ENCODE measurements around the gene PAM. TPM values are rescaled to one million over a fixed set of nuclear protein-coding genes. Genes with fewer than 3 reads are reported as not detected.

Gene PAM
- total RNA-seq, 1 experiment from 2014 or later = 131 TPM

GRCh38 chr5:102737161-102737560 is 17.9 kb upstream of the PAM start:
- ATAC-seq = no peak
- Histone ChIP-seq H3K9me3 (ENCODE audit: control insufficient read depth, insufficient read depth, low read depth, low read length) (no peaks in the 10 kb centered on the region), H3K36me3 (ENCODE audit: control insufficient read depth, insufficient read depth, low read length) (no peaks in the 10 kb centered on the region), H3K27ac (ENCODE audit: low read length) (no peak overlapping the region), H3K27me3 (ENCODE audit: control insufficient read depth, insufficient read depth, low read length) (no peaks in the 10 kb centered on the region; the same call in 1 of the 2 replicates), H3K4me1 (ENCODE audit: control insufficient read depth, insufficient read depth, low read length) (no peaks in the 10 kb centered on the region), H3K4me3 (ENCODE audit: low read depth in 2 of 2, low read length in 2 of 2) (no peak overlapping the region)
- ChIA-PET CTCF (no interaction called here), POLR2A (no interaction called here)
- in situ Hi-C loops (cut with HindIII; ENCODE audit: low pct_unique_long_range_greater_than_20kb, low sequenced_read_pairs) (no loop called here), intact Hi-C loops (cut with micrococcal nuclease; ENCODE audit: unreplicated experiment) (no loop called here)
- no TSS peak for BruUV-seq (replicated peaks)
- no peak for DNase-seq (ENCODE audit: low read depth, low spot score)
- TF ChIP-seq SIN3A (IDR thresholded peaks at IDR 0.05; ENCODE audit: borderline replicate concordance, insufficient read depth, low read depth, low read length) (no peak), REST (IDR thresholded peaks at IDR 0.05; ENCODE audit: insufficient read depth in 1 of 2, low read depth in 2 of 2, low read length in 1 of 2) (no peak), POLR2AphosphoS5 (IDR thresholded peaks at IDR 0.05; ENCODE audit: low read depth, low read length) (no peak)
- TF ChIP-seq, protein P1, sequence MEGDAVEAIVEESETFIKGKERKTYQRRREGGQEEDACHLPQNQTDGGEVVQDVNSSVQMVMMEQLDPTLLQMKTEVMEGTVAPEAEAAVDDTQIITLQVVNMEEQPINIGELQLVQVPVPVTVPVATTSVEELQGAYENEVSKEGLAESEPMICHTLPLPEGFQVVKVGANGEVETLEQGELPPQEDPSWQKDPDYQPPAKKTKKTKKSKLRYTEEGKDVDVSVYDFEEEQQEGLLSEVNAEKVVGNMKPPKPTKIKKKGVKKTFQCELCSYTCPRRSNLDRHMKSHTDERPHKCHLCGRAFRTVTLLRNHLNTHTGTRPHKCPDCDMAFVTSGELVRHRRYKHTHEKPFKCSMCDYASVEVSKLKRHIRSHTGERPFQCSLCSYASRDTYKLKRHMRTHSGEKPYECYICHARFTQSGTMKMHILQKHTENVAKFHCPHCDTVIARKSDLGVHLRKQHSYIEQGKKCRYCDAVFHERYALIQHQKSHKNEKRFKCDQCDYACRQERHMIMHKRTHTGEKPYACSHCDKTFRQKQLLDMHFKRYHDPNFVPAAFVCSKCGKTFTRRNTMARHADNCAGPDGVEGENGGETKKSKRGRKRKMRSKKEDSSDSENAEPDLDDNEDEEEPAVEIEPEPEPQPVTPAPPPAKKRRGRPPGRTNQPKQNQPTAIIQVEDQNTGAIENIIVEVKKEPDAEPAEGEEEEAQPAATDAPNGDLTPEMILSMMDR (IDR thresholded peaks at IDR 0.05) = no peak

GRCh38 chr5:102737805-102738469 is 17.2 kb upstream of the PAM start:
- Histone ChIP-seq H3K36me3 (ENCODE audit: control insufficient read depth, insufficient read depth, low read length) (no peaks in the 10 kb centered on the region), H3K27me3 (ENCODE audit: control insufficient read depth, insufficient read depth, low read length) (no peaks in the 10 kb centered on the region), H3K4me3 (ENCODE audit: low read depth in 2 of 2, low read length in 2 of 2) (no peak overlapping the region), H3K4me1 (ENCODE audit: control insufficient read depth, insufficient read depth, low read length) (no peaks in the 10 kb centered on the region), H3K9me3 (ENCODE audit: control insufficient read depth, insufficient read depth, low read depth, low read length) (no peaks in the 10 kb centered on the region), H3K27ac (ENCODE audit: low read length) (no peak overlapping the region)
- intact Hi-C loops (cut with micrococcal nuclease; ENCODE audit: unreplicated experiment) = no loop called here
- POLR2A ChIA-PET = no interaction called here
- CTCF ChIA-PET = no interaction called here
- in situ Hi-C loops (cut with HindIII; ENCODE audit: low pct_unique_long_range_greater_than_20kb, low sequenced_read_pairs) = no loop called here
- DNase-seq (ENCODE audit: low read depth, low spot score) (no peak), ATAC-seq (no peak)
- TF ChIP-seq, protein P1 (IDR thresholded peaks at IDR 0.05) = no peak
- no peak for TF ChIP-seq POLR2AphosphoS5 (IDR thresholded peaks at IDR 0.05; ENCODE audit: low read depth, low read length)
- no peak for TF ChIP-seq SIN3A (IDR thresholded peaks at IDR 0.05; ENCODE audit: borderline replicate concordance, insufficient read depth, low read depth, low read length)
- no peak for TF ChIP-seq TCF7L2 (IDR thresholded peaks at IDR 0.05; ENCODE audit: low read depth, low read length)
- TF ChIP-seq REST (IDR thresholded peaks at IDR 0.05; ENCODE audit: insufficient read depth in 1 of 2, low read depth in 2 of 2, low read length in 1 of 2) = no peak
- BruUV-seq (replicated peaks) = no TSS peak

All from Panc1 (cell line).